ENCODE data around the gene SLC19A1.

GRCh38 chr21:45522986-45523385 lies 19.3 kb downstream of the SLC19A1 start:
- TF ChIP-seq CTCF (IDR thresholded peaks at IDR 0.05) (no peak), POLR2A (IDR thresholded peaks at IDR 0.05) (no peak), POLR2AphosphoS5 (IDR thresholded peaks at IDR 0.05) (no peak)
